ENCODE measurements around the gene EHMT1. TPM values are rescaled to one million over a fixed set of nuclear protein-coding genes. Genes with fewer than 3 reads are reported as not detected.

Gene EHMT1
- total and polyA plus RNA-seq, 2 experiments from 2014 or later: 162 to 177 TPM

GRCh38 chr9:137640862-137641261, 22.1 kb downstream of the EHMT1 start (continued):
- no peak for TF ChIP-seq ZNF462 (CRISPR knock-in tag; IDR thresholded peaks at IDR 0.05)
- no peak for TF ChIP-seq CREB1 (CRISPR knock-in tag; IDR thresholded peaks at IDR 0.05; ENCODE audit: low read depth)

- Histone ChIP-seq H3K27ac (ENCODE audit: low read depth) (no peak overlapping the region), H3F3A (replicated peaks; ENCODE audit: low read depth) (no peaks in the 10 kb centered on the region; the same call in 1 of the 2 replicates), H3K36me3 (ENCODE audit: insufficient read depth) (no peaks in the 10 kb centered on the region), H3K4me1 (ENCODE audit: insufficient read depth) (no peaks in the 10 kb centered on the region; the same call in 1 of the 2 replicates), H3K4me3 (no peak overlapping the region), H3K79me2 (replicated peaks; ENCODE audit: insufficient read depth) (peaks cover 100% of the 10 kb centered on the region), H3K27me3 (ENCODE audit: insufficient read depth) (no peaks in the 10 kb centered on the region), H3K4me2 (no peak overlapping the region), H2AFZ (no peak overlapping the region), H3K9me2 (ENCODE audit: insufficient read depth) (no peaks in the 10 kb centered on the region), H4K20me1 (replicated peaks; ENCODE audit: insufficient read depth) (peaks cover 84% of the 10 kb centered on the region)
- ATAC-seq: no peak
- DNase-seq (ENCODE audit: low spot score): no peak
- Mint-ChIP-seq H3K4me3 (no peak overlapping the region), H3K27me3 (ENCODE audit: insufficient read depth, low read depth, poor library complexity) (peaks cover 6% of the 10 kb centered on the region), H3K4me1 (peaks cover 19% of the 10 kb centered on the region), H3K27ac (no peak overlapping the region), H3K9me3 (no peaks in the 10 kb centered on the region), H3K36me3 (ENCODE audit: low read depth) (peaks cover 17% of the 10 kb centered on the region)
- no peak for TF ChIP-seq REST (IDR thresholded peaks at IDR 0.05; ENCODE audit: unreplicated experiment)
- no peak for TF ChIP-seq ZNF114 (CRISPR knock-in tag; IDR thresholded peaks at IDR 0.05)
- TF ChIP-seq CTCF (conservative IDR thresholded peaks at IDR 0.05; ENCODE audit: low read depth in 2 of 2): no peak
- no peak for TF ChIP-seq ZNF331 (CRISPR knock-in tag; IDR thresholded peaks at IDR 0.05; ENCODE audit: low read depth)
- no peak for TF ChIP-seq STAT1 (IDR thresholded peaks at IDR 0.05; ENCODE audit: unreplicated experiment)
- no peak for TF ChIP-seq POLR2AphosphoS5 (IDR thresholded peaks at IDR 0.05; ENCODE audit: low read depth)
- no peak for TF ChIP-seq JUNB (IDR thresholded peaks at IDR 0.05; ENCODE audit: unreplicated experiment)
- no peak for TF ChIP-seq EZH2phosphoT487 (IDR thresholded peaks at IDR 0.05; ENCODE audit: unreplicated experiment)
Measured at GRCh38 chr9:137642118-137642601, 23.4 kb downstream of the EHMT1 start.
